ENCODE results near the gene SHD. TPM values are rescaled to one million over a fixed set of nuclear protein-coding genes. Genes with fewer than 3 reads are reported as not detected.

SHD gene
- total and polyA plus RNA-seq, 2 of the 8 experiments (the other 6 are each of a cell fraction or from before 2014, with no cell fraction given) = 5.8 to 10.7 TPM

GRCh38 chr19:4238831-4239230, 40.2 kb upstream of the SHD start:
- H3K14ac ChIP-seq (ENCODE audit: insufficient read length) = no peak overlapping the region

More at GRCh38 chr19:4238831-4239230, 40.2 kb upstream of the SHD start:
- no peak overlapping the region for H4K8ac ChIP-seq (ENCODE audit: extremely low read depth, insufficient read depth, low read length)
- H3K36me3 ChIP-seq (ENCODE audit: control insufficient read depth in 2 of 4, insufficient read depth in 4 of 4, low read length in 3 of 4) = no peaks in the 10 kb centered on the region
- H2BK120ac ChIP-seq (replicated peaks; ENCODE audit: low read depth, low read length) = no peak overlapping the region
- H3K27me3 ChIP-seq (replicated peaks in 1 of 4; ENCODE audit: control insufficient read depth in 3 of 4, extremely low read depth in 1 of 4, insufficient read depth in 3 of 4, low read length in 3 of 4) = no peaks in the 10 kb centered on the region; a peak in 1 of 7 replicates
- no peaks in the 10 kb centered on the region for H3K4me1 ChIP-seq (replicated peaks in 1 of 4; ENCODE audit: control insufficient read depth in 3 of 4, insufficient read depth in 4 of 4, low read length in 3 of 4)
- no peak overlapping the region for H3K18ac ChIP-seq (ENCODE audit: extremely low read depth, low read length)
- no peak overlapping the region for H2BK20ac ChIP-seq (ENCODE audit: low read length)
- H3K27ac ChIP-seq (ENCODE audit: low read depth, low read length) = no peak overlapping the region
- no peaks in the 10 kb centered on the region for H3K23me2 ChIP-seq (ENCODE audit: low read depth, low read length)
- H4K5ac ChIP-seq (ENCODE audit: insufficient read length, low read depth, low read length) = no peak overlapping the region
- no peaks in the 10 kb centered on the region for H4K20me1 ChIP-seq (replicated peaks in 1 of 2; ENCODE audit: control insufficient read depth in 1 of 2, insufficient read depth in 2 of 2, low read length in 2 of 2)
- H3K56ac ChIP-seq (replicated peaks; ENCODE audit: insufficient read length, low read depth, low read length) = no peak overlapping the region
- H3K4me3 ChIP-seq (ENCODE audit: extremely low read depth in 1 of 4, insufficient read depth in 2 of 4, low read depth in 3 of 4, low read length in 4 of 4) = no peak overlapping the region
- no peak overlapping the region for H2BK15ac ChIP-seq (ENCODE audit: low read length)
- ChIA-PET POLR2A (ENCODE audit: partially characterized antibody) (interaction anchor here (0.6 to 0.8 kb wide), 2 partner anchors 10 to 84 kb away, joined by 3 read pairs; no protein-coding TSS in a partner anchor), CTCF (ENCODE audit: partially characterized antibody) (interaction anchor here (0.7 kb wide), 1 partner anchor 28 kb away, joined by 3 read pairs; no protein-coding TSS in a partner anchor)
- no peak overlapping the region for H3K4me2 ChIP-seq (ENCODE audit: insufficient read depth in 1 of 2, low read depth in 2 of 2, low read length in 2 of 2)
- H3K79me1 ChIP-seq (ENCODE audit: low read depth, low read length) = no peaks in the 10 kb centered on the region
- no peak overlapping the region for H3K9ac ChIP-seq (replicated peaks in 1 of 4; ENCODE audit: extremely low read depth in 1 of 4, low read depth in 3 of 4, low read length in 3 of 4)
- no peak overlapping the region for H2BK5ac ChIP-seq (ENCODE audit: low read depth, low read length)
- H3K9me3 ChIP-seq (ENCODE audit: insufficient read depth in 2 of 2, low read depth in 1 of 2, low read length in 1 of 2) = peaks cover 0 to 6% of the 10 kb centered on the region in 2 experiments; a peak in 2 of 4 replicates
- no peak overlapping the region for H2AFZ ChIP-seq (ENCODE audit: low read length)
- no peaks in the 10 kb centered on the region for H3K79me2 ChIP-seq (ENCODE audit: control insufficient read depth in 1 of 2, insufficient read depth in 2 of 2, low read length in 2 of 2)
- no peak for DNase-seq (ENCODE audit: low read depth in 1 of 2, low spot score in 2 of 2)
- H4K91ac ChIP-seq (replicated peaks; ENCODE audit: insufficient read length, low read length) = no peak overlapping the region
- no peak overlapping the region for H3K23ac ChIP-seq (ENCODE audit: insufficient read length)
- FAIRE-seq = no peak
- no peak overlapping the region for H2AK5ac ChIP-seq (ENCODE audit: low read depth, low read length)
- H2BK12ac ChIP-seq (ENCODE audit: low read depth, low read length) = no peak overlapping the region
- H3K4ac ChIP-seq (replicated peaks; ENCODE audit: insufficient read length, low read depth, low read length) = no peak overlapping the region
- TF ChIP-seq TEAD4 (IDR thresholded peaks at IDR 0.05; ENCODE audit: low read depth, low read length) = no peak
- 90% methylated on average over 4 of the region's 4 CpGs; no CpG with 5 or more reads in 1 of the 2 experiments for WGBS, 2 experiments (ENCODE audit: extremely low coverage in 1 of 2, insufficient coverage in 1 of 2, insufficient read length in 1 of 2, insufficient replicate concordance in 2 of 2, low coverage in 1 of 2, low lambda C conversion rate in 2 of 2, missing lambda C conversion rate in 1 of 2)
